GM10266 (cell line): Measurements from ENCODE around the gene DYNC1H1.

ENCODE experiments used
- DNase-seq: peaks from one replicate; pipeline ENCODE4 v3.0.0; 2012; ENCODE audit errors: extremely low spot score
- TF ChIP-seq, protein P1 (sequence below): IDR thresholded peaks from 2 replicates; pipeline ENCODE4 v1.5.1; 2012; ENCODE audit warnings: mild to moderate bottlenecking, low read depth; ENCODE audit not compliant: control insufficient read depth, insufficient read depth; ENCODE audit errors: missing control alignments

Gene DYNC1H1

GRCh38 chr14:101945171-101945570 lies 19.2 kb upstream of the DYNC1H1 start:
- TF ChIP-seq, protein P1, sequence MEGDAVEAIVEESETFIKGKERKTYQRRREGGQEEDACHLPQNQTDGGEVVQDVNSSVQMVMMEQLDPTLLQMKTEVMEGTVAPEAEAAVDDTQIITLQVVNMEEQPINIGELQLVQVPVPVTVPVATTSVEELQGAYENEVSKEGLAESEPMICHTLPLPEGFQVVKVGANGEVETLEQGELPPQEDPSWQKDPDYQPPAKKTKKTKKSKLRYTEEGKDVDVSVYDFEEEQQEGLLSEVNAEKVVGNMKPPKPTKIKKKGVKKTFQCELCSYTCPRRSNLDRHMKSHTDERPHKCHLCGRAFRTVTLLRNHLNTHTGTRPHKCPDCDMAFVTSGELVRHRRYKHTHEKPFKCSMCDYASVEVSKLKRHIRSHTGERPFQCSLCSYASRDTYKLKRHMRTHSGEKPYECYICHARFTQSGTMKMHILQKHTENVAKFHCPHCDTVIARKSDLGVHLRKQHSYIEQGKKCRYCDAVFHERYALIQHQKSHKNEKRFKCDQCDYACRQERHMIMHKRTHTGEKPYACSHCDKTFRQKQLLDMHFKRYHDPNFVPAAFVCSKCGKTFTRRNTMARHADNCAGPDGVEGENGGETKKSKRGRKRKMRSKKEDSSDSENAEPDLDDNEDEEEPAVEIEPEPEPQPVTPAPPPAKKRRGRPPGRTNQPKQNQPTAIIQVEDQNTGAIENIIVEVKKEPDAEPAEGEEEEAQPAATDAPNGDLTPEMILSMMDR = no peak
- DNase-seq = no peak

GRCh38 chr14:101947577-101947903 lies 16.8 kb upstream of the DYNC1H1 start:
- no peak for DNase-seq
- TF ChIP-seq, protein P1 = no peak

GRCh38 chr14:101947904-101948665 lies 16.3 kb upstream of the DYNC1H1 start:
- DNase-seq = peak; percentile 98

GRCh38 chr14:101948666-101949216 lies 15.6 kb upstream of the DYNC1H1 start:
- TF ChIP-seq, protein P1 = no peak
- no peak for DNase-seq

More at GRCh38 chr14:101947904-101948665, 16.3 kb upstream of the DYNC1H1 start:
- TF ChIP-seq, protein P1 = no peak

GRCh38 chr14:101950100-101950499 lies 14.3 kb upstream of the DYNC1H1 start:
- TF ChIP-seq, protein P1 = peak; percentile 11
- no peak for DNase-seq

DNA sequence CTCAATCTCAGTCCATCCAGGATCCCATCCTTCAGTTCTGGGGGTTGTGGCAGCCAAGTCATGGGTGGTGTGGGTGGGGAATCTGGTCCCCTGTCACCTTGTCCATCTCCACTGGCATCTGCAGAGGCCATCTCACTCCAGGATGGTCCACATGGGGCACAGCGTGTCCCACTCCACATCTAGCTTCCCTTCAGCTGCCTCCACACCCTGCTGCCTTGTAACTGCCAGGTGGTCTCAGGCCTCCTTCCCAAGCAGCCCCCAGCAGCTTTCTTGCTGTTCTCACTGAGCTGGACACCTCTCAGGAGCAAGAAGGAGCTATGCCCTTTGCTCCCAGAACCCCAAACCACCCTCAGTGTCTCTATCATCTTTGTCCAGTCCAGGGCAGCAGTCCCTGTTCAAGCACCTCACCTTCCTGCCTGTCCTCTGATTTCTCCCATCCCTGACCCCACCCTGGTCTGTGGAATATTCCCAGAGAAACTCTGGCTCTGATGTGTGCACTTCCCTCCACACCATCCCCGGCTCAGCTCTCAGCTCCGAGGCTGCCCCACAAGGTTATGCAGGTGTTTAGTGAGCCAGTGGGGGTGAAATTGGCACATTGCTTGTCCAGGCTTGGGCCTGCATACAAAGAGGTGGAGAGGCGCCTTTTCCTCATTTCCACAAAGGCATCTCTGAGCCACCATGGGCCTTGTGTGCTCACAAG lies 13.7 kb upstream of the DYNC1H1 start:
- TF ChIP-seq, protein P1 = no peak
- no peak for DNase-seq

DNA sequence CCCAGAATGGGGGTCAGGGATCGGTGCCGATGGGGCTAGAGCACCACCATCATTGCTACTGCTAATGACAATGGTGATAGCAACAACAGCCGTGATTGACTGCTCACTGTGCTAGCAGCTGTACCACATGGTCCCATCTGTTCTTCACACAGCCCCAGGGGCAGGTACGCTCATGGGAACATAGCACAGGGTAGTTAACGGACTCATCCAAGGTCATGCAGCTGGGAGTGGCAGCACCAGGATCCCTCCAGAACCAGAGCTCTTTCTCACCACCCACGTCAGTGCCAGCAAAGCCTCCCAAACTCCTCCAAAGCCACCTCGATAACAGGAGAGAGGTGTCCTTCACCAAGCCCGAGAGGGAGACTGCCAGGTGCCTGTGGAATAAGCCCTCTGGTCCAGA lies 11.2 kb upstream of the DYNC1H1 start:
- no peak for DNase-seq
- TF ChIP-seq, protein P1 = no peak
